NT2/D1 (cell line): ENCODE results near the gene ALDOB.

Experiments
- YY1 ChIP-seq: IDR thresholded peaks from 2 replicates; pipeline ENCODE4 v1.6.1; 2011; ENCODE audit not compliant: insufficient read length, insufficient read depth
- ZNF274 ChIP-seq: IDR thresholded peaks from 2 replicates; pipeline ENCODE4 v1.6.1; 2011; ENCODE audit warnings: mild to moderate bottlenecking, low read depth, low read length

DNA sequence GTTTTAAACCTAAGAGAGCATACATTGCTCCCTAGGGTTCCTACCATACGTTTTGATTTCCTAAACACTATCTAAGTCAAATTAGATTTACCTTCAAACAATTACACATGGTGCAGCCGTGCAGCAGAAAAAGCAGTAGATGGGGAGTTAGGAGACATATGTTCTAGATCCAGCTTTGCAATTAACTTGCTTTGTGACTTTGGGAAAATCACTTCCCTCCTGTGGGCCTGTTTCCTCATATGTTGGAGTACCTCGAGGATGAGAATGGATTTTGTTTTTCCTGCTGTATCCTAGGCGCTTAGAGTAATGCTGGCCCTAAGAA is 37.9 kb downstream of the ALDOB start:
- TF ChIP-seq ZNF274 (no peak), YY1 (no peak)
